Pancreas (tissue), 10 donors: ENCODE data around the gene BMPR1B. TPM values are rescaled to one million over a fixed set of nuclear protein-coding genes. Genes with fewer than 3 reads are reported as not detected.
"Not testable (repeated sequence)": the region's sequence is repeated elsewhere in the genome, so short reads cannot be mapped to it uniquely, and the experiment has no call there.

ENCODE experiments used
- ATAC-seq, 4 donors: fragments of 200-7000 bp; cut with Tn5 transposase; one replicate each; pipeline versions ENCODE4 v1.8.0 to v1.9.1; 2020; ENCODE audit warnings: mild to moderate bottlenecking in 4 of 4, moderate library complexity in 4 of 4
- DNase-seq, 6 donors: peaks; one replicate each; pipeline ENCODE4 v3.0.0-alpha.2; 2020
- FAIRE-seq: peaks from 2 replicates; lab custom pipeline; 2012; peaks lifted over from hg19 to GRCh38; lab: Jason Lieb, UNC
- H3K27ac ChIP-seq, 4 donors: fragments of 200-600 bp; sonication (generic); 1 replicate in 3 of 4; 2 replicates in 1 of 4; pipeline versions ENCODE4 v1.5.0 to v1.8.0; 2020
- H3K27me3 ChIP-seq, 4 donors: fragments of 200-600 bp; one replicate each; pipeline ENCODE4 v1.8.0; 2021
- H3K36me3 ChIP-seq, 3 donors: fragments of 200-600 bp; sonication (generic) in 1 of 3; one replicate each; pipeline versions ENCODE4 v1.5.0 to v1.8.0; 2020 to 2021
- H3K4me1 ChIP-seq, 3 donors: fragments of 200-600 bp; one replicate each; pipeline ENCODE4 v1.8.0; 2021
- H3K4me3 ChIP-seq, 4 donors: fragments of 200-600 bp; sonication (generic) in 2 of 4; one replicate each; pipeline versions ENCODE4 v1.5.0 to v1.8.0; 2020 to 2021
- H3K9me3 ChIP-seq, 4 donors: fragments of 200-600 bp; one replicate each; pipeline ENCODE4 v1.8.0; 2021
- whole genome bisulfite sequencing, 2 donors: extraction: QIAGEN DNeasy Blood & Tissue Kit; methylation state at CpG; one replicate each; pipeline ENCODE4 v1.1.7; 2013; 5-methylcytosine and 5-hydroxymethylcytosine counted together
- intact Hi-C, 3 donors: fragments of 100-400 bp; cut with DNase I; formaldehyde crosslinking; loops; one replicate each; pipeline versions ENCODE4 v1.11.1 to v1.14.2; 2022
- polyA plus RNA-seq, 2 donors: library from polyadenylated mRNA; stranded (reverse); fragments of 200-250 nt; gene quantifications; one replicate each; pipeline ENCODE4 v1.2.3, GENCODE V29; 2013
- total RNA-seq, 6 donors: library from RNA; stranded (reverse); fragmentation: NEBNext Ultra II Directional in 4 of 6; extraction: Animal tissue kit (Norgen Biotek cat#: 25700) in 4 of 6; gene quantifications; one replicate each; pipeline versions ENCODE4 v1.2.1 to v1.2.4, GENCODE V29; 2021 to 2023
- TF ChIP-seq, protein P1 (sequence below), 4 donors: fragments of 200-600 bp; sonication (generic) in 3 of 4; IDR thresholded peaks; one replicate each; pipeline versions ENCODE4 v1.5.0 to v1.8.0; 2021; ENCODE audit warnings: antibody characterized with exemption in 4 of 4
- donor health status: healthy with polysubstance abuse.
- donor health status: DM: no; HTN: no; CAD: no; lungs with moderate emphysema.
- donor health status: DM: no; HTN: no; CAD: no.
- donor health status: control.
- donor health status: control.
- donor health status: Bipolar disorder and iron deficiency.
- donor health status: DM: yes; HTN: yes; CAD: no.
- donor health status: DM: no; HTN: no; CAD: no.
- donor health status: DM: no; HTN: no; CAD: no.
- donor health status: DM: yes; HTN: yes; CAD: no.

The BMPR1B gene
- total and polyA plus RNA-seq, 8 donors = 0.46 to 3.7 (median 1.6) TPM

DNA sequence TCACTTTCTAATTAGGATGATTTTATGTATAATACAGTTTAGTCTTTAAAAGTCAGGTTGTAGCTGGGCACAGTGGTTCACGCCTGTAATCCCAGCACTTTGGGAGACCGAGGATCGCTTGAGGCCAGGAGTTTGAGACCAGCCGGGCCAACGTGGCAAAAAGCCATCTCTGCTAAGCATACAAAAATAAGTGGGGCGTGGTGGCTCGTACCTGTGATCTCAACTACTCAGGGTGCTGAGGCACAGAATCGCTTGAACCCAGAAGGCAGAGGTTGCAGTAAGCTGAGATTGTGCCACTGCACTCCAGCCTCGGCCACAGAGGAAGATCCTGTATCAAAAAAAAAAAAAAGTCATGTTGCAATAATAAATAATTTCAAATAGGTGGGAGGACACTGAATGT is 364.2 kb downstream of the BMPR1B start:
- 71 to 76% methylated on average over 9 of the region's 9 CpGs for WGBS, 2 donors
- H3K9me3 ChIP-seq = no peaks in the 10 kb centered on the region
- H3K4me1 ChIP-seq = no peaks in the 10 kb centered on the region
- DNase-seq (no peak), ATAC-seq (no peak), FAIRE-seq (no peak)
- no peak overlapping the region for H3K27ac ChIP-seq
- H3K36me3 ChIP-seq = no peaks in the 10 kb centered on the region
- H3K27me3 ChIP-seq = no peaks in the 10 kb centered on the region
- no peak overlapping the region for H3K4me3 ChIP-seq
- intact Hi-C loops = no loop called here
- TF ChIP-seq, protein P1, sequence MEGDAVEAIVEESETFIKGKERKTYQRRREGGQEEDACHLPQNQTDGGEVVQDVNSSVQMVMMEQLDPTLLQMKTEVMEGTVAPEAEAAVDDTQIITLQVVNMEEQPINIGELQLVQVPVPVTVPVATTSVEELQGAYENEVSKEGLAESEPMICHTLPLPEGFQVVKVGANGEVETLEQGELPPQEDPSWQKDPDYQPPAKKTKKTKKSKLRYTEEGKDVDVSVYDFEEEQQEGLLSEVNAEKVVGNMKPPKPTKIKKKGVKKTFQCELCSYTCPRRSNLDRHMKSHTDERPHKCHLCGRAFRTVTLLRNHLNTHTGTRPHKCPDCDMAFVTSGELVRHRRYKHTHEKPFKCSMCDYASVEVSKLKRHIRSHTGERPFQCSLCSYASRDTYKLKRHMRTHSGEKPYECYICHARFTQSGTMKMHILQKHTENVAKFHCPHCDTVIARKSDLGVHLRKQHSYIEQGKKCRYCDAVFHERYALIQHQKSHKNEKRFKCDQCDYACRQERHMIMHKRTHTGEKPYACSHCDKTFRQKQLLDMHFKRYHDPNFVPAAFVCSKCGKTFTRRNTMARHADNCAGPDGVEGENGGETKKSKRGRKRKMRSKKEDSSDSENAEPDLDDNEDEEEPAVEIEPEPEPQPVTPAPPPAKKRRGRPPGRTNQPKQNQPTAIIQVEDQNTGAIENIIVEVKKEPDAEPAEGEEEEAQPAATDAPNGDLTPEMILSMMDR (IDR thresholded peaks at IDR 0.05) = no peak

- Histone ChIP-seq H3K4me1 (no peaks in the 10 kb centered on the region), H3K4me3 (no peak overlapping the region), H3K9me3 (no peaks in the 10 kb centered on the region), H3K27ac (no peak overlapping the region), H3K36me3 (no peaks in the 10 kb centered on the region), H3K27me3 (no peaks in the 10 kb centered on the region)
- intact Hi-C loops = no loop called here
- TF ChIP-seq, protein P1 (IDR thresholded peaks at IDR 0.05) = peak in 3 of 4 donors; percentile 16 to 19 (median 18)
- ATAC-seq (peak in 3 of 4 donors; percentile 63 to 72 (median 64)), FAIRE-seq (no peak), DNase-seq (no peak)
- 47 to 52% methylated on average over 4 of the region's 4 CpGs for WGBS, 2 donors
Measured at GRCh38 chr4:95124906-95125504, 367.2 kb downstream of the BMPR1B start.

DNA sequence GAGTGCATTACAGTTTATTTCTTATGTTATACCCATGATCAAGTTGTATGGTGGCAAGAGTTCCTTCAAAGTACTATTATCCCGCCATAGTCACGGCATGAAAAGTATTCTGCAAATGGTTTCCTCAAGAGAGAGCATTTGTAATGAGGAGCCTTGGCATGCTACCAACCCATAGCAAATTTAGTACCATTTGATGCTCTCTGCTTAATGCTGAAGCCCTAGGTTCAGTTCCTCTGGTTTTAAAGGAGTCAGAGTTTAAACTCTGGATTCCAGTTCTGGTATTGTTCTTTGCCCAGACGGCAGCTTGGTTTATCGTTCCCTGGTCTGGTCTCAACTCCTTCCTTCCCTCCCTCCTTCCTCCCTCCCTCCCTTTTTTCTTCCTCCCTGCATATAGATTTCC is 371.3 kb downstream of the BMPR1B start:
- no peak overlapping the region for H3K27ac ChIP-seq
- no peaks in the 10 kb centered on the region for H3K9me3 ChIP-seq
- no peaks in the 10 kb centered on the region for H3K27me3 ChIP-seq
- TF ChIP-seq, protein P1 (IDR thresholded peaks at IDR 0.05) = no peak
- ATAC-seq = no peak
- DNase-seq = no peak
- no peaks in the 10 kb centered on the region for H3K36me3 ChIP-seq
- no peaks in the 10 kb centered on the region for H3K4me1 ChIP-seq
- 71 to 79% methylated on average over 4 of the region's 4 CpGs for WGBS, 2 donors
- H3K4me3 ChIP-seq = no peak overlapping the region
- intact Hi-C loops = no loop called here
- FAIRE-seq = no peak

GRCh38 chr4:95129821-95130311 is 372.1 kb downstream of the BMPR1B start:
- ATAC-seq = peak in 3 of 4 donors; percentile 57 to 83 (median 72)
- no peaks in the 10 kb centered on the region for H3K36me3 ChIP-seq
- H3K27ac ChIP-seq = no peak overlapping the region
- H3K4me3 ChIP-seq = no peak overlapping the region
- no peaks in the 10 kb centered on the region for H3K27me3 ChIP-seq
- peak in 1 of 6 donors; percentile 15 for DNase-seq
- H3K9me3 ChIP-seq = no peaks in the 10 kb centered on the region
- intact Hi-C loops = no loop called here
- no peak for FAIRE-seq
- WGBS, 2 donors = 52 to 55% methylated on average over 7 of the region's 7 CpGs
- TF ChIP-seq, protein P1 (IDR thresholded peaks at IDR 0.05) = no peak
- no peaks in the 10 kb centered on the region for H3K4me1 ChIP-seq

DNA sequence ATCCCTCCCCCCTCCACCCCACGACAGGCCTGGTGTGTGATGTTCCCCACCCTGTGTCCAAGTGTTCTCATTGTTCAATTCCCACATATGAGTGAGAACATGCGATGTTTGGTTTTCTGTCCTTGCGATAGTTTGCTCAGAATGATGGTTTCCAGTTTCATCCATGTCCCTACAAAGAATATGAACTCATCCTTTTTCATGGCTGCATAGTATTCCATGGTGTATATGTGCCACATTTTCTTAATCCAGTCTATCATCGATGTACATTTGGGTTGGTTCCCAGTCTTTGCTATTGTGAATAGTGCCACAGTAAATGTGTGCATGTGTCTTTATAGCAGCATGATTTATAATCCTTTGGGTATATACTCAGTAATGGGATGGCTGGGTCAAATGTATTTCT is 376.3 kb downstream of the BMPR1B start:
- H3K9me3 ChIP-seq, intact Hi-C loops, FAIRE-seq, H3K4me1 ChIP-seq, H3K27ac ChIP-seq, H3K4me3 ChIP-seq, H3K27me3 ChIP-seq, ATAC-seq, DNase-seq, H3K36me3 ChIP-seq: not testable (repeated sequence)
- WGBS, 2 donors = 93 to 94% methylated on average over 4 of the region's 4 CpGs

DNA sequence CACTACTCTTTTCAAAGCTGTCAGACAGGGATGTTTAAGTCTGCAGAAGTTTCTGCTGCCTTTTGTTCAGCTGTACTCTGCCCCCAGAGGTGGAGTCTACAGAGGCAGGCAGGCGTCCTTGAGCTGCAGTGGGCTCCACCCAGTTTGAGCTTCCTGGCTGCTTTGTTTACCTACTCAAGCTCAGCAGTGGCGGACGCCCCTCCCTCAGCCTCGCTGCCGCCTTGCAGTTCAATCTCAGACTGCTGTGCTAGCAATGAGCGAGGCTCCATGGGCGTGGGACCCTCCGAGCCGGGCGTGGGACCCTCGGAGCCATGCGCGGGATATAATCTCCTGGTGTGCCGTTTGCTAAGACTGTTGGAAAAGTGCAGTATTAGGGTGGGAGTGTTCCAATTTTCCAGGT is 381.7 kb downstream of the BMPR1B start:
- ATAC-seq, H3K4me1 ChIP-seq, DNase-seq, H3K36me3 ChIP-seq, H3K27me3 ChIP-seq, H3K4me3 ChIP-seq, H3K9me3 ChIP-seq, intact Hi-C loops, FAIRE-seq, H3K27ac ChIP-seq: not testable (repeated sequence)
- WGBS, 2 donors = 82 to 88% methylated on average over 14 of the region's 14 CpGs
